NCI-H69 (cell line): ENCODE measurements around the gene WDR20.
"Not testable (repeated sequence)": the region's sequence is repeated elsewhere in the genome, so short reads cannot be mapped to it uniquely, and the experiment has no call there.

Experiments
- DNase-seq: peaks from one replicate; lab custom pipeline; 2025; lab: John Stamatoyannopoulos, UW

Gene WDR20

GRCh38 chr14:102238766-102239165 lies 99.1 kb downstream of the WDR20 start:
- no peak for DNase-seq

- no peak for DNase-seq
These were observed 99.5 kb downstream of the WDR20 start for GRCh38 chr14:102239231-102239630.

GRCh38 chr14:102240481-102240880 lies 100.8 kb downstream of the WDR20 start:
- not testable (repeated sequence) for DNase-seq

- no peak for DNase-seq
These were observed 101.5 kb downstream of the WDR20 start for GRCh38 chr14:102241147-102241546.

- DNase-seq = not testable (repeated sequence)
These were observed 104.1 kb downstream of the WDR20 start for GRCh38 chr14:102243795-102244194.

- no peak for DNase-seq
These were observed 106.4 kb downstream of the WDR20 start for GRCh38 chr14:102246071-102246470.

GRCh38 chr14:102248121-102248520 lies 108.4 kb downstream of the WDR20 start:
- peak; percentile 10 for DNase-seq

GRCh38 chr14:102249041-102249440 lies 109.3 kb downstream of the WDR20 start:
- DNase-seq = no peak

GRCh38 chr14:102249981-102250380 lies 110.3 kb downstream of the WDR20 start:
- DNase-seq = no peak

GRCh38 chr14:102250636-102251035 lies 110.9 kb downstream of the WDR20 start:
- DNase-seq = no peak

GRCh38 chr14:102251161-102251560 lies 111.5 kb downstream of the WDR20 start:
- no peak for DNase-seq

- no peak for DNase-seq
These were observed 113.4 kb downstream of the WDR20 start for GRCh38 chr14:102252834-102253801.

- DNase-seq = no peak
These were observed 115.9 kb downstream of the WDR20 start for GRCh38 chr14:102255401-102256190.

- DNase-seq = no peak
These were observed 117.0 kb downstream of the WDR20 start for GRCh38 chr14:102256716-102257115.

GRCh38 chr14:102258136-102258535 lies 118.4 kb downstream of the WDR20 start:
- no peak for DNase-seq
